Measurements from ENCODE around the gene MAPK11. TPM values are rescaled to one million over a fixed set of nuclear protein-coding genes. Genes with fewer than 3 reads are reported as not detected.
A peak's percentile ranks its signal among the peaks of the same experiment; 100 is the strongest.
"Not testable (repeated sequence)": the region's sequence is repeated elsewhere in the genome, so short reads cannot be mapped to it uniquely, and the experiment has no call there.

MAPK11 gene
- total and polyA plus RNA-seq, 10 of the 15 experiments (the other 5 are each of a cell fraction or from before 2014, with no cell fraction given), result 0.05 to 12.8 (median 3.7) TPM

- TF ChIP-seq, protein P1, sequence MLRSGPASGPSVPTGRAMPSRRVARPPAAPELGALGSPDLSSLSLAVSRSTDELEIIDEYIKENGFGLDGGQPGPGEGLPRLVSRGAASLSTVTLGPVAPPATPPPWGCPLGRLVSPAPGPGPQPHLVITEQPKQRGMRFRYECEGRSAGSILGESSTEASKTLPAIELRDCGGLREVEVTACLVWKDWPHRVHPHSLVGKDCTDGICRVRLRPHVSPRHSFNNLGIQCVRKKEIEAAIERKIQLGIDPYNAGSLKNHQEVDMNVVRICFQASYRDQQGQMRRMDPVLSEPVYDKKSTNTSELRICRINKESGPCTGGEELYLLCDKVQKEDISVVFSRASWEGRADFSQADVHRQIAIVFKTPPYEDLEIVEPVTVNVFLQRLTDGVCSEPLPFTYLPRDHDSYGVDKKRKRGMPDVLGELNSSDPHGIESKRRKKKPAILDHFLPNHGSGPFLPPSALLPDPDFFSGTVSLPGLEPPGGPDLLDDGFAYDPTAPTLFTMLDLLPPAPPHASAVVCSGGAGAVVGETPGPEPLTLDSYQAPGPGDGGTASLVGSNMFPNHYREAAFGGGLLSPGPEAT (IDR thresholded peaks at IDR 0.05; ENCODE audit: low read depth), result no peak
- TF ChIP-seq BMI1 (IDR thresholded peaks at IDR 0.05; ENCODE audit: borderline replicate concordance) (no peak), RAD21 (IDR thresholded peaks at IDR 0.05; ENCODE audit: insufficient read depth, low read depth, low read length) (peak; percentile 19; the same call in 1 of the 2 replicates), SMC3 (IDR thresholded peaks at IDR 0.05; ENCODE audit: borderline replicate concordance, low read length) (peak; percentile 33; the same call in 1 of the 2 replicates), BRCA1 (IDR thresholded peaks at IDR 0.05; ENCODE audit: low read depth, low read length) (no peak), KDM1A (IDR thresholded peaks at IDR 0.05; ENCODE audit: borderline replicate concordance) (no peak), CHD4 (IDR thresholded peaks at IDR 0.05) (no peak), IKZF2 (IDR thresholded peaks at IDR 0.05) (no peak), IKZF1 (conservative IDR thresholded peaks at IDR 0.05) (no peak), ZNF24 (IDR thresholded peaks at IDR 0.05) (no peak), HDAC6 (IDR thresholded peaks at IDR 0.05; ENCODE audit: unreplicated experiment) (no peak), USF2 (IDR thresholded peaks at IDR 0.05; ENCODE audit: borderline replicate concordance, low read depth, low read length) (no peak), FOXM1 (IDR thresholded peaks at IDR 0.05; ENCODE audit: low read depth, low read length) (no peak)
- TF ChIP-seq, protein P2, sequence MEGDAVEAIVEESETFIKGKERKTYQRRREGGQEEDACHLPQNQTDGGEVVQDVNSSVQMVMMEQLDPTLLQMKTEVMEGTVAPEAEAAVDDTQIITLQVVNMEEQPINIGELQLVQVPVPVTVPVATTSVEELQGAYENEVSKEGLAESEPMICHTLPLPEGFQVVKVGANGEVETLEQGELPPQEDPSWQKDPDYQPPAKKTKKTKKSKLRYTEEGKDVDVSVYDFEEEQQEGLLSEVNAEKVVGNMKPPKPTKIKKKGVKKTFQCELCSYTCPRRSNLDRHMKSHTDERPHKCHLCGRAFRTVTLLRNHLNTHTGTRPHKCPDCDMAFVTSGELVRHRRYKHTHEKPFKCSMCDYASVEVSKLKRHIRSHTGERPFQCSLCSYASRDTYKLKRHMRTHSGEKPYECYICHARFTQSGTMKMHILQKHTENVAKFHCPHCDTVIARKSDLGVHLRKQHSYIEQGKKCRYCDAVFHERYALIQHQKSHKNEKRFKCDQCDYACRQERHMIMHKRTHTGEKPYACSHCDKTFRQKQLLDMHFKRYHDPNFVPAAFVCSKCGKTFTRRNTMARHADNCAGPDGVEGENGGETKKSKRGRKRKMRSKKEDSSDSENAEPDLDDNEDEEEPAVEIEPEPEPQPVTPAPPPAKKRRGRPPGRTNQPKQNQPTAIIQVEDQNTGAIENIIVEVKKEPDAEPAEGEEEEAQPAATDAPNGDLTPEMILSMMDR (IDR thresholded peaks at IDR 0.05 in 2 of 3, conservative IDR thresholded peaks at IDR 0.05 in 1 of 3; ENCODE audit: control insufficient read depth in 2 of 3, extremely low read depth in 1 of 3, insufficient read depth in 1 of 3, low read depth in 3 of 3, low read length in 3 of 3), result peak; percentile 20 to 49 (median 40); a peak in 4 of 6 replicates
Measured at GRCh38 chr22:50274311-50274710, 4.1 kb upstream of the MAPK11 start (continued).

- H3K79me2 ChIP-seq (ENCODE audit: control insufficient read depth, insufficient read depth, low read length); H3K9me3 ChIP-seq (replicated peaks; ENCODE audit: control insufficient read depth, insufficient read depth, low read length); in situ Hi-C loops (cut with MboI); H3K4me3 ChIP-seq; FAIRE-seq; H3K9ac ChIP-seq (ENCODE audit: control insufficient read depth, insufficient read depth, low read length); DNase-seq (ENCODE audit: low read depth, low spot score); H3K27ac ChIP-seq (ENCODE audit: control insufficient read depth, insufficient read depth); H4K20me1 ChIP-seq (ENCODE audit: control insufficient read depth, insufficient read depth); POLR2A ChIA-PET; H3K4me1 ChIP-seq (ENCODE audit: control insufficient read depth, insufficient read depth, low read length); H3K4me2 ChIP-seq (ENCODE audit: control insufficient read depth, insufficient read depth); intact Hi-C loops (cut with micrococcal nuclease; ENCODE audit: unreplicated experiment); ATAC-seq; BruUV-seq (replicated peaks); H3K27me3 ChIP-seq (replicated peaks in 1 of 2; ENCODE audit: control insufficient read depth in 2 of 2, insufficient read depth in 2 of 2, low read length in 1 of 2); H2AFZ ChIP-seq (ENCODE audit: control insufficient read depth, low read depth, low read length): not testable (repeated sequence)
- ChIA-PET SMC1A (ENCODE audit: uncharacterized antibody, unreplicated experiment) (interaction anchor here (1.0 kb wide), 1 partner anchor 11 kb away, joined by 3 read pairs; no protein-coding TSS in a partner anchor), RAD21 (ENCODE audit: unreplicated experiment) (interaction anchor here (1.6 kb wide), 1 partner anchor 347 kb away, joined by 3 read pairs; no protein-coding TSS in a partner anchor), CTCF (interaction anchor here (0.9 to 2.2 kb wide), 4 partner anchors 53 to 347 kb away, joined by 3 to 9 read pairs (median 4); no protein-coding TSS in a partner anchor)
- 88% methylated on average over 9 of the region's 10 CpGs for WGBS (ENCODE audit: insufficient coverage, insufficient replicate concordance, low lambda C conversion rate, missing lambda C conversion rate)
- H3K36me3 ChIP-seq (ENCODE audit: control insufficient read depth in 2 of 2, insufficient read depth in 2 of 2, low read length in 1 of 2), result peaks cover 0 to 23% of the 10 kb centered on the region in 2 experiments; a peak in 3 of 4 replicates
Measured at GRCh38 chr22:50273781-50274180, 3.6 kb upstream of the MAPK11 start.

Measured in GM12878 (cell line).